Fibroblast of the conjunctiva (primary cell): ENCODE results near the gene EHBP1.

Source experiments
- DNase-seq: peaks from one replicate; pipeline ENCODE4 v3.0.0-alpha.2; 2010; ENCODE audit warnings: low read depth

EHBP1 gene

GRCh38 chr2:62822549-62822948 lies 117.0 kb downstream of the EHBP1 start:
- DNase-seq: no peak

- no peak for DNase-seq
Observed at GRCh38 chr2:62824388-62824787, 118.9 kb downstream of the EHBP1 start.

GRCh38 chr2:62826141-62826540 lies 120.6 kb downstream of the EHBP1 start:
- peak; percentile 2 for DNase-seq

- no peak for DNase-seq
Observed at GRCh38 chr2:62826953-62827675, 121.6 kb downstream of the EHBP1 start.

GRCh38 chr2:62831729-62832128 lies 126.2 kb downstream of the EHBP1 start:
- DNase-seq: no peak

GRCh38 chr2:62844311-62845090 lies 139.0 kb downstream of the EHBP1 start:
- DNase-seq: no peak

GRCh38 chr2:62845256-62845655 lies 139.7 kb downstream of the EHBP1 start:
- DNase-seq: no peak

- no peak for DNase-seq
Observed at GRCh38 chr2:62852254-62852653, 146.7 kb downstream of the EHBP1 start.

- DNase-seq: no peak
Observed at GRCh38 chr2:62854600-62855514, 149.3 kb downstream of the EHBP1 start.

- no peak for DNase-seq
Observed at GRCh38 chr2:62856228-62857040, 150.9 kb downstream of the EHBP1 start.

- DNase-seq: no peak
Observed at GRCh38 chr2:62857139-62857931, 151.8 kb downstream of the EHBP1 start.

GRCh38 chr2:62858231-62858832 lies 152.8 kb downstream of the EHBP1 start:
- no peak for DNase-seq

- no peak for DNase-seq
Observed at GRCh38 chr2:62868947-62869346, 163.4 kb downstream of the EHBP1 start.

- no peak for DNase-seq
Observed at GRCh38 chr2:62870966-62871365, 165.5 kb downstream of the EHBP1 start.

- DNase-seq: no peak
Observed at GRCh38 chr2:62871506-62871905, 166.0 kb downstream of the EHBP1 start.

GRCh38 chr2:62873603-62874002 lies 168.1 kb downstream of the EHBP1 start:
- no peak for DNase-seq

GRCh38 chr2:62874881-62875383 lies 169.4 kb downstream of the EHBP1 start:
- no peak for DNase-seq

- DNase-seq: no peak
Observed at GRCh38 chr2:62881162-62881795, 175.8 kb downstream of the EHBP1 start.

- DNase-seq: no peak
Observed at GRCh38 chr2:62883629-62884028, 178.1 kb downstream of the EHBP1 start.

- no peak for DNase-seq
Observed at GRCh38 chr2:62884086-62884485, 178.6 kb downstream of the EHBP1 start.
